Breast epithelium (tissue), 4 donors: ENCODE results near the gene CENPT. TPM values are rescaled to one million over a fixed set of nuclear protein-coding genes. Genes with fewer than 3 reads are reported as not detected.

ENCODE experiments used
- DNase-seq, 2 donors: peaks; one replicate each; pipeline ENCODE4 v3.0.0-alpha.2; 2019; ENCODE audit warnings: low spot score in 2 of 2
- H3K27ac ChIP-seq, 2 donors: fragments of 200-600 bp; sonication (generic) in 1 of 2; one replicate each; pipeline ENCODE4 v1.5.1; 2016 to 2019; ENCODE audit warnings: mild to moderate bottlenecking in 1 of 2
- H3K27me3 ChIP-seq, 2 donors: fragments of 200-600 bp; sonication (generic) in 1 of 2; one replicate each; pipeline versions ENCODE4 v1.5.1 to v1.6.0; 2017 to 2019; ENCODE audit warnings: control low read depth in 1 of 2, mild to moderate bottlenecking in 1 of 2
- H3K36me3 ChIP-seq: fragments of 200-600 bp; one replicate; pipeline ENCODE4 v1.5.1; 2019
- H3K4me1 ChIP-seq, 2 donors: fragments of 200-600 bp; sonication (generic); one replicate each; pipeline ENCODE4 v1.5.1; 2016 to 2019; ENCODE audit warnings: control low read depth in 1 of 2
- H3K4me3 ChIP-seq, 3 donors: fragments of 200-600 bp; sonication (generic); 1 replicate in 2 of 3; 2 replicates in 1 of 3; pipeline ENCODE4 v1.5.1; 2016 to 2019; ENCODE audit warnings: mild to moderate bottlenecking in 3 of 3, moderate library complexity in 2 of 3
- H3K9me3 ChIP-seq, 2 donors: fragments of 200-600 bp; sonication (generic) in 1 of 2; one replicate each; pipeline ENCODE4 v1.5.1; 2016 to 2019; ENCODE audit warnings: control low read depth in 1 of 2
- POLR2A ChIP-seq: fragments of 450-650 bp; IDR thresholded peaks from one replicate; pipeline ENCODE4 v1.6.1; 2016; ENCODE audit warnings: antibody characterized with exemption, mild to moderate bottlenecking, moderate library complexity
- POLR2AphosphoS5 ChIP-seq, 3 donors: sonication (generic); formaldehyde crosslinking; IDR thresholded peaks; one replicate each; pipeline ENCODE4 v1.6.1; 2017; ENCODE audit warnings: antibody characterized with exemption in 3 of 3
- intact Hi-C: fragments of 100-400 bp; cut with DNase I; formaldehyde crosslinking; loops from one replicate; pipeline ENCODE4 v1.15.1; 2023; ENCODE audit warnings: low total_unique reads
- total RNA-seq, 3 donors: library from RNA; depleted of rRNA; stranded (reverse); fragments of >200 nt; gene quantifications; one replicate each; pipeline ENCODE4 v1.1.0, GENCODE V29; 2016
- TF ChIP-seq, protein P1 (sequence below), 3 donors: fragments of 450-650 bp; IDR thresholded peaks; one replicate each; pipeline ENCODE4 v1.5.1; 2016 to 2017; ENCODE audit warnings: antibody characterized with exemption in 3 of 3, mild to moderate bottlenecking in 3 of 3, moderate library complexity in 3 of 3

Gene CENPT
- total RNA-seq, 3 donors from 2014 or later, result 35.0 to 52.0 (median 51.5) TPM

- H3K4me3 ChIP-seq, result peak overlapping the region; percentile 93 to 98 (median 98)
- no peaks in the 10 kb centered on the region for H3K36me3 ChIP-seq
- H3K27me3 ChIP-seq, result no peaks in the 10 kb centered on the region
- peak overlapping the region; percentile 92 for H3K27ac ChIP-seq
- no peak for TF ChIP-seq POLR2AphosphoS5 (IDR thresholded peaks at IDR 0.05)
- H3K9me3 ChIP-seq, result no peaks in the 10 kb centered on the region
- H3K4me1 ChIP-seq, result peaks cover 0 to 8% of the 10 kb centered on the region in 2 donors
- DNase-seq, result no peak
- intact Hi-C loops, result loop anchor here (10.0 kb wide), 1 partner anchor 141 kb away; the partner anchor contains the start of genes ACD, C16orf86, ENKD1 and PARD6A
Measured at GRCh38 chr16:67805718-67806427, 41.6 kb downstream of the CENPT start.

DNA sequence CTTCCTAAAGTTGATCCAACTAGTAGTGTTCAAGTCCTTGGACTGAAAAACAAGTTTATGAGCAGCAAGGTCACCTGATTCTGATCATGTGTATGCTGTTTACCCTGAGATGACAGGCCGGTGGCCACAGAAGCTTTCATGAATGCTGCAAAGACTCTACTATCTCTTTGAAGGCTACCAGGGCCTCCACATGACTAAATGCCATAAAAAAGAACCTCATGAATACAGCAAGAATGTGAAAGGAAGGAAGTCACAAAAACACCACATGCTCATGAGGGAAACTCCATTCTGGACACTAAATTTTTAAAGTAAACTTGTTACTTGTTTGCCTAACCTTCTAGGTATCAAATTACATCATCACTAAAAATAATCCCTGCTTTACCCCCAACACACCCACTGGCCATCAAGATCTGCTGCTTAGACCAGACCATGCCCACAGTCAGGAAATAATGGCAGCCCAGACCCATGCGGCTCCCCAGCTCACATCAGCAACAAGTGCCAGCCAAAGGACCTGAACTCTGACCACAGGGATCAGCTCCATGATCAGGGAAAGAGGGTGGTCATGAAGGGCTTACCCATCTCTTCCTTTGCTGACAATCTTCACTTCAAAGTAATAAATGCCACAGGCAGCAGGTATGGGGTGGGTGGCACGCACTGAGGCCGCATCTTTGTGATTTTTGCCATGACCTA lies 42.5 kb downstream of the CENPT start:
- intact Hi-C loops, result loop anchor here (10.0 kb wide), 1 partner anchor 140 kb away; the partner anchor contains the start of genes ACD, C16orf86, ENKD1 and PARD6A
- H3K27me3 ChIP-seq, result no peaks in the 10 kb centered on the region
- no peaks in the 10 kb centered on the region for H3K36me3 ChIP-seq
- no peaks in the 10 kb centered on the region for H3K9me3 ChIP-seq
- H3K27ac ChIP-seq, result peak overlapping the region; percentile 92
- peak overlapping the region; percentile 93 to 98 (median 98) for H3K4me3 ChIP-seq
- DNase-seq, result no peak
- peaks cover 0 to 8% of the 10 kb centered on the region in 2 donors for H3K4me1 ChIP-seq
- TF ChIP-seq, protein P1, sequence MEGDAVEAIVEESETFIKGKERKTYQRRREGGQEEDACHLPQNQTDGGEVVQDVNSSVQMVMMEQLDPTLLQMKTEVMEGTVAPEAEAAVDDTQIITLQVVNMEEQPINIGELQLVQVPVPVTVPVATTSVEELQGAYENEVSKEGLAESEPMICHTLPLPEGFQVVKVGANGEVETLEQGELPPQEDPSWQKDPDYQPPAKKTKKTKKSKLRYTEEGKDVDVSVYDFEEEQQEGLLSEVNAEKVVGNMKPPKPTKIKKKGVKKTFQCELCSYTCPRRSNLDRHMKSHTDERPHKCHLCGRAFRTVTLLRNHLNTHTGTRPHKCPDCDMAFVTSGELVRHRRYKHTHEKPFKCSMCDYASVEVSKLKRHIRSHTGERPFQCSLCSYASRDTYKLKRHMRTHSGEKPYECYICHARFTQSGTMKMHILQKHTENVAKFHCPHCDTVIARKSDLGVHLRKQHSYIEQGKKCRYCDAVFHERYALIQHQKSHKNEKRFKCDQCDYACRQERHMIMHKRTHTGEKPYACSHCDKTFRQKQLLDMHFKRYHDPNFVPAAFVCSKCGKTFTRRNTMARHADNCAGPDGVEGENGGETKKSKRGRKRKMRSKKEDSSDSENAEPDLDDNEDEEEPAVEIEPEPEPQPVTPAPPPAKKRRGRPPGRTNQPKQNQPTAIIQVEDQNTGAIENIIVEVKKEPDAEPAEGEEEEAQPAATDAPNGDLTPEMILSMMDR (IDR thresholded peaks at IDR 0.05), result no peak

- no peak overlapping the region for H3K27ac ChIP-seq
- H3K4me1 ChIP-seq, result peaks cover 0 to 8% of the 10 kb centered on the region in 2 donors
- TF ChIP-seq POLR2A (no peak), POLR2AphosphoS5 (IDR thresholded peaks at IDR 0.05) (no peak)
- TF ChIP-seq, protein P1 (IDR thresholded peaks at IDR 0.05), result no peak
- no peak overlapping the region for H3K4me3 ChIP-seq
- DNase-seq, result no peak
- intact Hi-C loops, result loop anchor here (10.0 kb wide), 1 partner anchor 139 kb away; the partner anchor contains the start of genes ACD, C16orf86, ENKD1 and PARD6A
- H3K36me3 ChIP-seq, result no peaks in the 10 kb centered on the region
- H3K9me3 ChIP-seq, result no peaks in the 10 kb centered on the region
- no peaks in the 10 kb centered on the region for H3K27me3 ChIP-seq
Measured at GRCh38 chr16:67803894-67804293, 43.6 kb downstream of the CENPT start.

DNA sequence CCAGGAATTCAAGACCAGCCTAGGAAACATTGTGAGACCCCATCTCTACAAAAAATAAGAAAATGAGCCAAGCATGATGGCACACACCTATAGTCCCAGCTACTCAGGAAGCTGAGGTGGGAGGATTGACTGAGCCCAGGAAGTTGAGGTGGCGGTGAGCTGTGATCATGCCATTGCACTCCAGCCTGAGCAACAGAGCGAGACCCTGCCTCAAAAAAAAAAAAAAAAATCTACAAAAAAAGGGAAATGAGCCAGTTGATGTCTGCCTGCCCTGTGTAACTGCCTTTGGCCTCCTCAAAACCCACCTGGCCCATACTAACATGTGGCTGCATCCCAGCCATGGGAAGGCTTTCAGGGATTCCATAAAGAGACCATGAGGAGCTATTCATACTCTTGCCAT lies 45.6 kb downstream of the CENPT start:
- no peak overlapping the region for H3K27ac ChIP-seq
- H3K4me3 ChIP-seq, result no peak overlapping the region
- no peaks in the 10 kb centered on the region for H3K36me3 ChIP-seq
- DNase-seq, result no peak
- intact Hi-C loops, result loop anchor here (10.0 kb wide), 1 partner anchor 137 kb away; the partner anchor contains the start of genes ACD, C16orf86, ENKD1 and PARD6A
- peaks cover 0 to 8% of the 10 kb centered on the region in 2 donors for H3K4me1 ChIP-seq
- H3K9me3 ChIP-seq, result no peaks in the 10 kb centered on the region
- TF ChIP-seq, protein P1 (IDR thresholded peaks at IDR 0.05), result no peak
- no peaks in the 10 kb centered on the region for H3K27me3 ChIP-seq

- no peak for DNase-seq
- Histone ChIP-seq H3K27me3 (no peaks in the 10 kb centered on the region), H3K9me3 (no peaks in the 10 kb centered on the region), H3K4me1 (peaks cover 0 to 8% of the 10 kb centered on the region in 2 donors), H3K4me3 (no peak overlapping the region), H3K27ac (no peak overlapping the region), H3K36me3 (no peaks in the 10 kb centered on the region)
- intact Hi-C loops, result loop anchor here (10.0 kb wide), 1 partner anchor 136 kb away; the partner anchor contains the start of genes ACD, C16orf86, ENKD1 and PARD6A
- no peak for TF ChIP-seq POLR2A
- TF ChIP-seq, protein P1 (IDR thresholded peaks at IDR 0.05), result no peak
- TF ChIP-seq POLR2AphosphoS5 (IDR thresholded peaks at IDR 0.05), result no peak
Measured at GRCh38 chr16:67801241-67801640, 46.3 kb downstream of the CENPT start.
